ENCODE measurements around the gene SLC6A15. TPM values are rescaled to one million over a fixed set of nuclear protein-coding genes. Genes with fewer than 3 reads are reported as not detected.

Gene SLC6A15
- total and polyA plus RNA-seq, 2 donors (not counting 1 experiment from before 2014, with no cell fraction given) = 0.39 TPM; not detected in 1

DNA sequence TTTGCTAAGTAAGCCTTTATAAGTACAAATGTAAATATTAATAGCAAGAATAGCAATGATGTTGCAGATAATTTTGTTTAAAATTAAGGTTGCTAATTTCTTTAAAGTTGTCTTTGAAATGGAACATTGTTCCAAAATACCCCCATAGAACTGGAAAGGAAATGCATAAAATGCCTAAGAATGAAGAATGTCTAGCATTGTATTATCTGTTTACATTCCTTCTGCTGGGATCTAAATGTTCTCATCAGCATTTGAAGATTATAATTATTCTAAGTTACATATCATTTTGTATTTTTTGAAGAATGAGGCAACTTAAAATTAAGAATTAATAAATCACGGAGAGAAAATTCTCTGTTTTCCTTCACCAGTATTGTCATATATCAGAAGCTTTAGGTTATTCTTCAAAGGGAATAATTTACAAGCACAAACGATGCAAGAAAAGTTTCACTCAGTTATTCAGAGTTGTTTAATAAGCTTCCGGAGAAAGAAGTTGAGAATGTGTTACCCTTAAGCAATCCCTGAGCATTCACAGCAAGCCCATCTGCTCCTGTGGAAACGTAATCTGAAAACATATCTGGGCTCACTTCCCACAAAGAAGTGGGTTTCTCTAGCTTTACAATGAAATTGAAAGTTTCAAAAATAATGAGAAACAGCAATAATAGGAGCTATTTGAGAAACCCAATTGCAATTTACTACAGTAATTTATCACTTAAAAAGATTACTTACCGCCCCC, 21.3 kb downstream of the SLC6A15 start:
- no peaks in the 10 kb centered on the region for H3K4me1 Mint-ChIP-seq
- intact Hi-C loops (cut with micrococcal nuclease) = no loop called here
- H3K79me2 ChIP-seq (ENCODE audit: control insufficient read depth, insufficient read depth, low read length) = no peaks in the 10 kb centered on the region
- H4K20me1 ChIP-seq (ENCODE audit: control insufficient read depth, insufficient read depth, low read length, poor library complexity, severe bottlenecking) = no peaks in the 10 kb centered on the region
- H3K9ac ChIP-seq (ENCODE audit: low read length) = no peak overlapping the region
- H3K36me3 ChIP-seq (replicated peaks in 1 of 2; ENCODE audit: control extremely low read depth in 1 of 2, control insufficient read depth in 1 of 2, extremely low read depth in 1 of 2, insufficient read depth in 2 of 2, low read length in 1 of 2) = no peaks in the 10 kb centered on the region
- no peaks in the 10 kb centered on the region for H3K27me3 Mint-ChIP-seq
- H3K4me3 ChIP-seq (ENCODE audit: control extremely low read depth in 1 of 5, extremely low read depth in 1 of 5, insufficient read depth in 1 of 5, low read depth in 2 of 5, low read length in 4 of 5) = no peak overlapping the region
- DNase-seq (no peak), ATAC-seq (ENCODE audit: low read depth) (no peak)
- no peak overlapping the region for H2AFZ ChIP-seq (ENCODE audit: insufficient read depth, low read depth, low read length, poor library complexity, severe bottlenecking)
- no peak overlapping the region for H3K4me2 ChIP-seq (replicated peaks; ENCODE audit: low read depth, low read length, poor library complexity, severe bottlenecking)
- no peaks in the 10 kb centered on the region for H3K4me1 ChIP-seq (ENCODE audit: control insufficient read depth in 2 of 2, insufficient read depth in 2 of 2, low read length in 2 of 2)
- H3K27ac Mint-ChIP-seq = no peak overlapping the region
- no peaks in the 10 kb centered on the region for H3K27me3 ChIP-seq (replicated peaks in 1 of 4; ENCODE audit: control extremely low read depth in 1 of 4, control insufficient read depth in 3 of 4, insufficient read depth in 4 of 4, low read length in 3 of 4)
- ChIA-PET CTCF (no interaction called here), POLR2A (no interaction called here)
- no peak for TF ChIP-seq EZH2 (IDR thresholded peaks at IDR 0.05; ENCODE audit: borderline replicate concordance, insufficient read depth, low read depth, low read length, poor library complexity, severe bottlenecking)
- no peak overlapping the region for H3K4me3 Mint-ChIP-seq
- no peaks in the 10 kb centered on the region for H3K9me3 Mint-ChIP-seq (ENCODE audit: insufficient read depth)
- H3K9me3 ChIP-seq (ENCODE audit: control extremely low read depth in 1 of 3, control insufficient read depth in 2 of 3, insufficient read depth in 1 of 3, low read length in 2 of 3) = no peaks in the 10 kb centered on the region
- H3K27ac ChIP-seq (ENCODE audit: low read length in 2 of 2) = no peak overlapping the region
- WGBS (ENCODE audit: insufficient coverage) = 100% methylated on average over 1 of the region's 5 CpGs

DNA sequence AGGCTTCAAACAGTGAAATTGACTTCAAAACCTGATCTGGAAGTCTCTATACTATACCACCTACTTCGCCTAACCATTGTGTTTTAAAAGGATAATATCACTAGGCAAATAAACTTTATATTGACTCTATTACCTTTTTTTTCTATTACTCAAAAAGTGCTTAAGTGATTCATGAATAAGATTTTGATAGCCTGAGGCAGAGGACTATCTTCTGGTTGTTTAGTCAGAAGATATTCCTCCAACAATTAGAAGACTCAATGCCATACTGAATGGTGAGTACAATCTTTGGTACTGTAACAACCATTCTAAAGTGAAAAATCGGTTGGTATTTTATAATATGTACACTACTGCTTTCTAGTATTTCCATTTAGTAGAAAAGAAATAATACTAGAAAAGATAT, 22.8 kb downstream of the SLC6A15 start:
- Histone ChIP-seq H3K4me1 (ENCODE audit: control insufficient read depth in 2 of 2, insufficient read depth in 2 of 2, low read length in 2 of 2) (no peaks in the 10 kb centered on the region), H3K9me3 (ENCODE audit: control extremely low read depth in 1 of 3, control insufficient read depth in 2 of 3, insufficient read depth in 1 of 3, low read length in 2 of 3) (no peaks in the 10 kb centered on the region), H3K4me2 (replicated peaks; ENCODE audit: low read depth, low read length, poor library complexity, severe bottlenecking) (no peak overlapping the region), H2AFZ (ENCODE audit: insufficient read depth, low read depth, low read length, poor library complexity, severe bottlenecking) (no peak overlapping the region), H3K27ac (ENCODE audit: low read length in 2 of 2) (no peak overlapping the region), H4K20me1 (ENCODE audit: control insufficient read depth, insufficient read depth, low read length, poor library complexity, severe bottlenecking) (no peaks in the 10 kb centered on the region), H3K79me2 (ENCODE audit: control insufficient read depth, insufficient read depth, low read length) (no peaks in the 10 kb centered on the region), H3K27me3 (replicated peaks in 1 of 4; ENCODE audit: control extremely low read depth in 1 of 4, control insufficient read depth in 3 of 4, insufficient read depth in 4 of 4, low read length in 3 of 4) (no peaks in the 10 kb centered on the region), H3K36me3 (replicated peaks in 1 of 2; ENCODE audit: control extremely low read depth in 1 of 2, control insufficient read depth in 1 of 2, extremely low read depth in 1 of 2, insufficient read depth in 2 of 2, low read length in 1 of 2) (no peaks in the 10 kb centered on the region), H3K9ac (ENCODE audit: low read length) (no peak overlapping the region), H3K4me3 (ENCODE audit: control extremely low read depth in 1 of 5, extremely low read depth in 1 of 5, insufficient read depth in 1 of 5, low read depth in 2 of 5, low read length in 4 of 5) (no peak overlapping the region)
- Mint-ChIP-seq H3K4me3 (no peak overlapping the region), H3K27me3 (no peaks in the 10 kb centered on the region), H3K27ac (no peak overlapping the region), H3K4me1 (no peaks in the 10 kb centered on the region), H3K9me3 (ENCODE audit: insufficient read depth) (no peaks in the 10 kb centered on the region)
- TF ChIP-seq, protein P1, sequence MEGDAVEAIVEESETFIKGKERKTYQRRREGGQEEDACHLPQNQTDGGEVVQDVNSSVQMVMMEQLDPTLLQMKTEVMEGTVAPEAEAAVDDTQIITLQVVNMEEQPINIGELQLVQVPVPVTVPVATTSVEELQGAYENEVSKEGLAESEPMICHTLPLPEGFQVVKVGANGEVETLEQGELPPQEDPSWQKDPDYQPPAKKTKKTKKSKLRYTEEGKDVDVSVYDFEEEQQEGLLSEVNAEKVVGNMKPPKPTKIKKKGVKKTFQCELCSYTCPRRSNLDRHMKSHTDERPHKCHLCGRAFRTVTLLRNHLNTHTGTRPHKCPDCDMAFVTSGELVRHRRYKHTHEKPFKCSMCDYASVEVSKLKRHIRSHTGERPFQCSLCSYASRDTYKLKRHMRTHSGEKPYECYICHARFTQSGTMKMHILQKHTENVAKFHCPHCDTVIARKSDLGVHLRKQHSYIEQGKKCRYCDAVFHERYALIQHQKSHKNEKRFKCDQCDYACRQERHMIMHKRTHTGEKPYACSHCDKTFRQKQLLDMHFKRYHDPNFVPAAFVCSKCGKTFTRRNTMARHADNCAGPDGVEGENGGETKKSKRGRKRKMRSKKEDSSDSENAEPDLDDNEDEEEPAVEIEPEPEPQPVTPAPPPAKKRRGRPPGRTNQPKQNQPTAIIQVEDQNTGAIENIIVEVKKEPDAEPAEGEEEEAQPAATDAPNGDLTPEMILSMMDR (IDR thresholded peaks at IDR 0.05) = no peak
- TF ChIP-seq EZH2 (IDR thresholded peaks at IDR 0.05; ENCODE audit: borderline replicate concordance, insufficient read depth, low read depth, low read length, poor library complexity, severe bottlenecking) = no peak
- ChIA-PET CTCF (no interaction called here), POLR2A (no interaction called here)
- WGBS (ENCODE audit: insufficient coverage) = no CpG with 5 or more reads among the region's 2 CpGs
- intact Hi-C loops (cut with micrococcal nuclease) = no loop called here
- ATAC-seq (ENCODE audit: low read depth) (no peak), DNase-seq (no peak)

Data from B cell (primary cell).